SIG-M5 (cell line): ENCODE results near the gene APP.
"Not testable (repeated sequence)": the region's sequence is repeated elsewhere in the genome, so short reads cannot be mapped to it uniquely, and the experiment has no call there.

Experiments used
- DNase-seq: peaks from one replicate; lab custom pipeline; 2025; lab: John Stamatoyannopoulos, UW

Gene APP

DNA sequence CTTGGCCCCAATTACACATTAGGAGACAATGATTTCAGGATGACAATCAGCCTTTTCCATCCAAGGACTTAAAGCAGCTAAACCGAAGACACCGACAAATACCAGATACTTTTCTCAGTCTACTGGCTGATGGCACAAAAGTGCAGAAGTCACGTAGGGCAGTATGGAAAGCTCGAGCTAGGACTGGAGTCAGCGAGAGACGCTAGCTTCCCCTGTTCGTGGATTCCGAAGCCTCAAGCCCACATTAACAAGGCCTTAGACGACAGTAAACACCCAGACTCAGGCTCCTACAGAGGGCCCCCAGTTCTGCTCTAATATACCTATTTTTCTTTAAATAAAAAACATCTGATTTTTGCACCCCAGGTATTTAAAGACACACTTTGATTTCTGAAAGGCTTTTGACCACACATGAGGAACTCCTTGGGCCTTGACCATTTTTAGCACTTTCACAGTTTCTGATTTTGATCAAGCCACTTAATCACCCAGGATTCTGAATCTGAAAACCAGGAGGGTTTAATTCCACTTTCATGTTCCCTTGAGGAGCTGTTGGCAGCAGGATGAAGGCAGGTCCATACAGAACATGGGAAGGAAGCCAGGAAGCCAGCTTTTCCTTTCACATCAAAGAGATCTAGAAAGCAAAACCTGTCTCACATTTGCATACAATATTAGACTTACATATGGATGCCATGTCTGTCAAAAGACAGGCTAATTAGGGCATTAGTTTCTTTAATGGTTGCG is 231.7 kb downstream of the APP start:
- no peak for DNase-seq

DNA sequence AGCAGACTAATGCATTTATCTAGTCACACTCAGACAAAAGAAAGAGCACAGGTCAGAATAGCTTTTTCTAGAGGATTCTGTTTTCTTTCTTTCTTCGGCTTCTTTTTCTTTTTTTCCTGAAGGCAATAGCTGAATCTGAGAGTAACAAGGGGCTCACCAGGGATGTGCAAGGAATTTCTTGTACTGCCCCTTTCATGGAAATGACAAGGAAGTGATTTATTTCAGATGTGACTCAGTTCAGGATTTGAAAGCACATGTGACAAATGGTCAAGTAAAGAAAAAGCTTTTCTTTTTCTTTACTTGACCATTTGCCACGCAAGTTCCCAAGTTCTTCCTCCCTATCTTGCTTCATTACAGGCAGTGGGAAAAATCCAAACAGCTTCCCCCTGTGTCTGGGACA is 233.8 kb downstream of the APP start:
- DNase-seq: no peak

DNA sequence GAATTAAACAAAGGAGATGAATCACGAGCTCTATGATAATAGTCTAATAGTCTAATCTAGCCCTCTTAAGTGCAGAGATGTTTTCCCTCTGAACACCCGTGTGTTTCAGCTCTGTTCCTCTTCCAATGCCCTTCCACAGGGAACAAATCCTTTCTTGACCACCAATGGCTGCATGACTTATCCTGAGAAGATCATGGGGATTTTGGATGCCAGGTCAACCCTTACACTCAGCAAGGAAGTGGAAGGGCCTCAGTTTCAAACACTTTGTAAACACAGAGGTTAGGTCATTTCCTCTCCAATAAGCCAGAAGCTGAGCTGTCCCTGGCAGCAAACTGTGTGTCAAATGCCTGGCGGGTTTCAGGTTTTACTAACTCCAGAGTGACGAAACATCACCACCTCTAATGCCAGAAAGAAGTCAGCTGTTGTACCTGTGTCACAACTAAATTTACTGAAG is 235.8 kb downstream of the APP start:
- DNase-seq: no peak

DNA sequence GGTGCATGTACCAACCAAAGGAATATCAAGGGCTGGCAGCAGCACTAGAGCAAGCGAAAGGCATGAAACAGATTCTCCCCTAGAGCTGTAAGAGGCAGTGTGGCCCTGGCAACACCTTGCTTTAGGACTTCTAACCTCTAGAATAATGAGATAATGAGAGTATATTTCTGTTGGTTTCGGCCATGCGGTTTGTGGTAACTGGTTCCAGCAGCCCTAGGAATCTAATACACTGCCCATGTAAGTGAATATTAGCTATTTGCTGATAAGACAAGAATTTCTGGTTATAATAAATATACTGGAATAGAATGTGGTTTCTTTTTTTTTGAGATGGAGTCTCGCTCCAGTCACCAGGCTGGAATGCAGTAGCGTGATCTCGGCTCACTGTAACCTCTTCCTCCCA is 236.4 kb downstream of the APP start:
- no peak for DNase-seq

DNA sequence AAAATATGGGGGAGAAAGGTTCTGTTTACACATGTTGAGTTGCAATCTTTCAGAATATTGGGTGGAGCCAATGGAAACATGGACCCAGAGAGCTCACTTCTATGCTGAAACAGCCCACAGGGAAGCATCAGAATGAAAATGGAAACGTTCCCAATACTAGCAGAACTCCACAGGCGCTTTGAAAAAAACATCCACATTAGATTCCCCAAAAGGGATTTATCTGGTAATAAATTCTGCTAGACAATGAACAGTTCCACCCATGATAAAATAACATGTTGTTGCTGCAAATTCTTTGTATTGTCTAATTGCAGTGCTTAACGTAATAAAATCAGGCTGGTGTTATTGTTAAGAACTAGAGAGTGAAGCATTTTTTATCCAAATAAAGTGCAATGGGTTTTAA is 238.8 kb downstream of the APP start:
- DNase-seq: no peak

GRCh38 chr21:25929856-25930520 is 240.6 kb downstream of the APP start:
- no peak for DNase-seq

DNA sequence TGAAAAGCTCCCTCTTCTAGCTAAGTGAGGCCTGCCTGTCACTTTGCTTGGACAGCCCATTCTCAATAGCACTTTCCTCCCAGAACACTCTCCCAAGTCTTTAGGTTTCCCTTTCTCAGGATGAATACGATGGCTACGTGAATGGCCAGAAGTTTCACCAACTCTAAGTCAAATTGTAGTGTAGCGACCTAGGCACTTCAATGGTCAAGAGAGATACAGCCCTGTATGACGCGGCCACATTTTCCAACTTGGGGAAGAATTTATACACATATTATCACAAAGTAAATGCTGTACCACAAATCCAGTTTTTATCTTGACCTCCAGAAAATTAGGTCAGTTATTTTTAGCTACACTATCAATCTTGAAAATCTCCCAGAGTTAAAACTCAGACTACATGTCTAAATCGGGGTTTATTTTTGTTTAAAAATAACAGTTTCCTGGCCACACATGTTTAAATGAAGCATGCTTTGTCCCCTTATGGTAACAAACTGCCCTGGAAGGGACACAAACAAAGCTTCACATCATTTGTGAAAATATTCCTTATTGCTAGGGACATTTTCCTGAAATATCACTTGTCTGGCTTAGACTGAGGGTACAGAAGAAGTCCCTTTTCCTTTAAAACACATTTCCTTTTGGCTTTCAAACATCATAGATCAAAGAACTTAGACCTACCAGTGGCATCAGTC is 243.2 kb downstream of the APP start:
- no peak for DNase-seq

- DNase-seq: no peak
Measured at GRCh38 chr21:25925936-25926335, 244.6 kb downstream of the APP start.

DNA sequence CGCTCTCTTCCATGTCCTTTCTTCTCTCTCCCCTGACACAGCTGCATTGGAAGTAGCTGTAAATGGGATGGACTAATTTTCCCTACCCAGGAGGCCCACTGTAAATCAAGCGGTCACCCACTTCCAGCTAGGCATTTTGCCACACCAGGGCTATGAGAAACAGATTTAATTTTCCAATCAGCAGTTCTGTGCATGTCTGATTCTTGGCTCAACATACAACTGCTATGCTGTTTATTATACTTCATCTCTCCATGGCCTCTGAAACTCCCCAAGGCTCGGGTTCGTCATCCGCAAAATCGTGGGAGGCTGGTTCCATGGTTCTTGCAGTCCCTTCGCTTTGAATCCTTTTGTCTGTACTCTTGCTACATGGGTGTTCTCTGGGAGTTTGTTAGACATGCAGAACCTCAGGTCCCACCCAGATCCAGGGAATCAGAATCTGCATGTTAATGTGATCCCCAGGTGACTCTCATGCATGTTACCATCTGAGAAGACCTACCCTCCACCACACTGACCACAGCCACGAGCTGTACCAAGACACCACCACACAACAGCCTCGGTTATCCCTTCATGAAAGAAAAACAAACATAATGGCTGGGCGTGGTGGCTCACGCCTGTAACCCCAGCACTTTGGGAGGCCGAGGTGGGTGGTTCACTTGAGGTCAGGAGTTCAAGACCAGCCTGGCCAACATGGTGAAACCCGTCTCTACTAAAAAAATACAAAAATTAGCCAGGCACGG is 245.3 kb downstream of the APP start:
- no peak for DNase-seq

- DNase-seq: not testable (repeated sequence)
Measured at GRCh38 chr21:25918152-25918551, 252.4 kb downstream of the APP start.

DNA sequence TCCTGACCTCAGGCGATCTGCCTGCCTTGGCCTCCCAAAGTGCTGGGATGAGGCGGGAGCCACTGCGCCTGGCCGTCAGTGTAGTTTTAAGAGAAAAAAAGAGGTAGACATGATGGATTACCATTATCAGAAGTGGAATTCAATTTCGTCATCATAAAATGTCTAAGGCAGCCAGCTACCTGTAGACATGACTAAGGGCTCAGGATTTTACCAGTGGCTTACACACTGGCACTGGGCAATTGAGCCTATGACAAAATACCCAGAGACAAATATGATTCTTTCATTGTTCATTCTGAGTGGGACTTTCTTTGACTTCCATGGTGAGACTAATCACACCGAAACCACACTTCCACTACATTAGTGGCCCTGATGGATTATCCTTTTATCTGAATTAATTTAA is 254.3 kb downstream of the APP start:
- no peak for DNase-seq

GRCh38 chr21:25913479-25913878 is 257.1 kb downstream of the APP start:
- DNase-seq: no peak

DNA sequence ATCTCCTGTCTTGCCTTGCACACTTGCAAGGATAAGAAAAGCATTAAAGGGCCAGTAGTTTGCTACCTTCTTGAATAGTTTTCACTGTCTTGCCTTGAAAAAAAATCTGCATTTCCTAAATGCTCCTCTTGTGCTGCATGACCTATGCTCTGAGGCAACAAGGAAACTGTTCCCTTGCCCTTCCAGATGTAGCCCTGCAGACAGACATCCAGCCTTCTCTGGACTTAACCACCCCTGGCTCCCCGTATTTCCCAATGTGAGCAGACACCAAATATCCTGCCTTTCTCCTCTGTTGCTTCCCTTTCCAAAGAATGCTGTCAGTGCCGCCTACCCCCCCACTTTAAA is 258.2 kb downstream of the APP start:
- no peak for DNase-seq

GRCh38 chr21:25911730-25912401 is 258.7 kb downstream of the APP start:
- no peak for DNase-seq

DNA sequence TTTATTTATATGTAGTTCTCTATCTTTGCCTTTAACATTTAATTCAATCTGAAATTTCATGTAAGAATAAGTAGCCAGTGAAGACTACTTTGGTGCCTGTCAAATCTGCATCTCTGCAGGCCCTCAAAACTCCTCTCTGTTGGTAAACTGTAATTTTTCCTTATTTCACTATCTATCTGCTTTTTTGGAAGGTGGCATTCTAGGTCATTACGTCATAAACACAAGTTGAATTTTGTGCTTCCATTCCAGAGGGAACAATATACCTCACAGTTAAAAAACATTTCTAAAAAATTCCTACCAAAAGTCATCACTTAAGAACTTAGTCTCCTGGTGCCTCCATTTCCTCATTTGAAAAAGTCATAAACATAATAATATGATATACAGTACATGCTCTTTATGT is 259.8 kb downstream of the APP start:
- no peak for DNase-seq

DNA sequence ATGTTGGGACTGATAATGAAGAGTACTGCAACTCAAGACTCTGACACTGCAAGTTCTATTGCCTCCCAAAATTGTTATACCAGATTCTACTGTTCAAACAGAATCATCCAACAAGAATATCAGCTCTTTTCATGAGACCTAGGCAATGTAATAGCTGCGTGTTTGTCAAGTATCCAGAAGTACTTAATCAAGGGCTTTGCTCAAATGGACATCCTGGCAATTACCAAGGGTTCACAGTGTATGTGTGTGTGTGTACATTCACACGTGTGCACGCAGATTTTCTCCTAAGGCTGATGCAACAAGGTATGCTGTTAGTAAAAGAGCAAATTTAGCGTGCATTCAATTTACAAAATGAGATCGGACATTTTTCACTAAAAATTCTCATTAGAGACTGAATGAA is 261.2 kb downstream of the APP start:
- DNase-seq: no peak

GRCh38 chr21:25908495-25908894 is 262.1 kb downstream of the APP start:
- no peak for DNase-seq

DNA sequence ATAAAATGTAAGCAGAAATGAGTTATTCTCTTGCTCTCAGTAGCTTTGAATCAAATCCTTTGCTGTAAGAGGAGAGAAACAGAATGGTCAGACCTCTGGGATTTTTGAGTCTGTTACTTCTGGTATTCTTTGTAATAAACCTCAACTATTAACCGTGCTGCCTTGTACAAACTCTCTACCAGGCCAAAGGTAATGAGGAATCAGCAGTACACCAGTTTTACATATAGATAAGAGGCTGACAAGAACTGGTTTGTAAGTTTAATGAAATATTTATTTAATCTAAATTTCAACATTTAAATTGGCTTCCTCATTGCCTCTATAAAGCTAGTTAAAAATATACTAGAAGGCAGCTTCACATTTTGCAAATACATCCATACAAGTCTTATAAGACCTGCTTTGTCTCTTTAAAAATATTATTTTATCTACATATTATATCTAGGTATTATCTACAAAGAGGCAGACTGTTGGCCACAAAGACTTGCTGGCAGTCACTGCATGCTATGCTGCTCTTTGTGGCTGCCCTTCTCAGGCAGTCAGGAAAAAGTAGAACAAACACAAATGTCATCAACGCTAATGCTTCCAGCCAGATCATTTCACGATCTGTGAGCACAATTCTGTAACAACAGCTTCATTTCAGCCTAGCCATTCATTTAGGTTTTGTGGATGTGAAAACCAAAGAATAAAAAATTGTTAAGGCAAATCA is 262.8 kb downstream of the APP start:
- no peak for DNase-seq

GRCh38 chr21:25906587-25906986 is 264.0 kb downstream of the APP start:
- DNase-seq: no peak

DNA sequence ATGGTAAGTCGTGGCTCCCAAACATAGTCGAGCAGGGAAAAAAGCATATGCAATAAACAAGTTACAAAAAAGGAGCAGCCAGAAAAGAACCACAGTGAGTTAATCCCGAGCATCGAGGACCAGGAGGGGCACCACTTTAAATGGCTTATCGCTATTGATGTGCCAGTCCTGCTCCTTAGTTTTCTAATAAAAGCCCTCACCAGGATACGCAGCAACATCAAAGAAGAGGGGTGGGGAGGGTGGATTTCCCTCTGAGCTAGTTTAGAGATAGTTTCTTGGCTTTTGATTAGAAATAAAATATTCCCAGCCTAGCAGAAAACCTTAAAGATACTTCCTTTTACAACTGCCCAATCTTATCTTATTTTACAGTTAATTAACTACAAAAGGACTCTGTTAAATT is 265.4 kb downstream of the APP start:
- DNase-seq: no peak

DNA sequence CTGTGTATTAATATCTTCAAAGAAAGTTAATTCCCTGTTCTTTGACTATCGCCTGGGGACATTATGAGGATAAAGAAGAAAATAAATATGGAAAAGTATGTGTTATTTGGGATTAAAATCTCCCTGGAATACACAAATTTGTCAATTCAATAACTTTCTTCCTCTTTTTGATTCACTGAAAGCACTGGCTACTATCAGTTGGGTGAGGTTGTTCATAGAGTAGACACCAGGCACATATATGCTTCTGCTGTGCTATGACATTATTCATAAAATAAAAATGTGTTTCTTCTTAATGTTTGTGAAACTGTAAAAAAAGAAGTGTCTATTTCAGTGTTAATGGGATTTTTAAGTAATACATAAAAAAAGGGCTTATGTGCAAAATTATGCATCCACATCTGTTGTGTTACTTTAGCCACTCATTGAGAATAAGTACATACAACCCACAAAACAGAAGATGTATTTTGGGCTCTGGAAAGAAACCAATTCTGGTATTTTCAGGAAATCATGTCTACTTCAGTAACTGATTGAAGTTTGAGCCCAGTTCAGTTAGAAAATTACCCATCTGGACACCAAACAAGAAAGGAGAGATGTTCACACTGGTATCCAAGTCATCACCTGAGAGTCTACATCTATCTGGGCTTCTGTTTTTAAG is 266.4 kb downstream of the APP start:
- DNase-seq: no peak
